MM.1S (cell line): Measurements from ENCODE around the gene GTPBP4.

Experiments
- DNase-seq: peaks from one replicate; pipeline ENCODE4 v3.0.0-alpha.2; 2015
- H2AFZ ChIP-seq: fragments of 300-600 bp; sonication (generic); 2 replicates; pipeline ENCODE4 v1.6.0; 2016; ENCODE audit warnings: antibody characterized with exemption, low read length
- H3F3A ChIP-seq: fragments of 300-600 bp; sonication (generic); 2 replicates; pipeline ENCODE4 v1.6.1; 2016; ENCODE audit warnings: mild to moderate bottlenecking, antibody characterized with exemption, low read length, moderate library complexity, mixed read lengths; ENCODE audit not compliant: insufficient read depth
- H3K27ac ChIP-seq: fragments of 300-600 bp; sonication (generic); 2 replicates; pipeline ENCODE4 v1.5.1; 2016; ENCODE audit warnings: mild to moderate bottlenecking, low read length
- H3K27me3 ChIP-seq: fragments of 300-600 bp; sonication (generic); replicated peaks from 2 replicates; pipeline ENCODE4 v1.6.0; 2016; ENCODE audit warnings: low read length; ENCODE audit not compliant: insufficient read depth
- H3K36me3 ChIP-seq: fragments of 300-600 bp; sonication (generic); replicated peaks from 2 replicates; pipeline ENCODE4 v1.6.1; 2016; ENCODE audit warnings: mild to moderate bottlenecking, low read length, mixed read lengths; ENCODE audit not compliant: insufficient read depth
- H3K4me1 ChIP-seq: fragments of 300-600 bp; sonication (generic); 2 replicates; pipeline ENCODE4 v1.6.1; 2016; ENCODE audit warnings: low read length, mixed read lengths
- H3K4me2 ChIP-seq: fragments of 300-600 bp; sonication (generic); 2 replicates; pipeline ENCODE4 v1.6.0; 2016; ENCODE audit warnings: low read depth, low read length
- H3K4me3 ChIP-seq: fragments of 300-600 bp; sonication (generic); 2 replicates; pipeline ENCODE4 v1.5.1; 2016; ENCODE audit warnings: low read length, mixed read lengths
- H3K79me2 ChIP-seq: fragments of 300-600 bp; sonication (generic); 2 replicates; pipeline ENCODE4 v1.6.1; 2016; ENCODE audit warnings: mixed run types, low read length, mixed read lengths
- H3K9ac ChIP-seq: fragments of 300-600 bp; sonication (generic); 2 replicates; pipeline ENCODE4 v1.6.1; 2016; ENCODE audit warnings: low read length, mixed read lengths
- H3K9me2 ChIP-seq: fragments of 300-600 bp; sonication (generic); replicated peaks from 2 replicates; pipeline ENCODE4 v1.6.1; 2016; ENCODE audit warnings: mild to moderate bottlenecking, low read length, mixed read lengths; ENCODE audit not compliant: insufficient read depth
- H3K9me3 ChIP-seq: fragments of 300-600 bp; sonication (generic); replicated peaks from 2 replicates; pipeline ENCODE4 v1.6.1; 2016; ENCODE audit warnings: mild to moderate bottlenecking, low read length, mixed read lengths; ENCODE audit not compliant: insufficient read depth
- H4K20me1 ChIP-seq: fragments of 300-600 bp; sonication (generic); 2 replicates; pipeline ENCODE4 v1.6.1; 2016; ENCODE audit warnings: mild to moderate bottlenecking, low read length, moderate library complexity, mixed read lengths; ENCODE audit not compliant: insufficient read depth
- CTCF ChIP-seq: fragments of 300-600 bp; sonication (generic); IDR thresholded peaks from 2 replicates; pipeline ENCODE4 v1.5.1; 2016; ENCODE audit warnings: antibody characterized with exemption, low read length, mixed read lengths
- EZH2 ChIP-seq: fragments of 300-600 bp; sonication (generic); optimal IDR thresholded peaks from 2 replicates; pipeline ENCODE3; 2017; ENCODE audit warnings: low read depth, mild to moderate bottlenecking, antibody characterized with exemption, low read length, mixed read lengths
- EZH2phosphoT487 ChIP-seq: fragments of 300-600 bp; sonication (generic); IDR thresholded peaks from 2 replicates; pipeline ENCODE4 v1.6.1; 2018; ENCODE audit warnings: antibody characterized with exemption, low read length

The GTPBP4 gene

GRCh38 chr10:968546-969199 is 19.6 kb upstream of the GTPBP4 start:
- Histone ChIP-seq H3K27me3 (no peaks in the 10 kb centered on the region), H3K4me3 (no peak overlapping the region), H3K79me2 (no peaks in the 10 kb centered on the region), H4K20me1 (no peaks in the 10 kb centered on the region), H3K4me2 (no peak overlapping the region), H3K27ac (no peak overlapping the region), H3K9me2 (no peaks in the 10 kb centered on the region), H3K9me3 (no peaks in the 10 kb centered on the region), H3F3A (no peaks in the 10 kb centered on the region), H2AFZ (no peak overlapping the region), H3K36me3 (no peaks in the 10 kb centered on the region), H3K4me1 (no peaks in the 10 kb centered on the region), H3K9ac (no peak overlapping the region)
- no peak for DNase-seq
- TF ChIP-seq CTCF (no peak), EZH2 (no peak), EZH2phosphoT487 (no peak)

- H3K9ac ChIP-seq, result no peak overlapping the region
- H3K9me2 ChIP-seq, result no peaks in the 10 kb centered on the region
- H4K20me1 ChIP-seq, result no peaks in the 10 kb centered on the region
- H3K27me3 ChIP-seq, result no peaks in the 10 kb centered on the region
- H3K79me2 ChIP-seq, result no peaks in the 10 kb centered on the region
- no peak overlapping the region for H2AFZ ChIP-seq
- no peak overlapping the region for H3K4me2 ChIP-seq
- no peaks in the 10 kb centered on the region for H3F3A ChIP-seq
- TF ChIP-seq EZH2 (no peak), CTCF (no peak), EZH2phosphoT487 (no peak)
- no peaks in the 10 kb centered on the region for H3K9me3 ChIP-seq
- H3K27ac ChIP-seq, result no peak overlapping the region
- H3K4me3 ChIP-seq, result no peak overlapping the region
- no peak for DNase-seq
- H3K4me1 ChIP-seq, result no peaks in the 10 kb centered on the region
- H3K36me3 ChIP-seq, result no peaks in the 10 kb centered on the region
Measured at GRCh38 chr10:969473-970150, 18.6 kb upstream of the GTPBP4 start.

GRCh38 chr10:970311-971149 is 17.7 kb upstream of the GTPBP4 start:
- no peak for DNase-seq
- H3K27me3 ChIP-seq, result no peaks in the 10 kb centered on the region
- no peak overlapping the region for H3K27ac ChIP-seq
- no peak overlapping the region for H3K4me3 ChIP-seq
- no peaks in the 10 kb centered on the region for H3K4me1 ChIP-seq
- H2AFZ ChIP-seq, result no peak overlapping the region
- H4K20me1 ChIP-seq, result no peaks in the 10 kb centered on the region
- H3F3A ChIP-seq, result no peaks in the 10 kb centered on the region
- no peak overlapping the region for H3K9ac ChIP-seq
- H3K79me2 ChIP-seq, result no peaks in the 10 kb centered on the region
- no peaks in the 10 kb centered on the region for H3K9me3 ChIP-seq
- H3K4me2 ChIP-seq, result no peak overlapping the region
- H3K36me3 ChIP-seq, result no peaks in the 10 kb centered on the region
- no peak for TF ChIP-seq CTCF
- no peak for TF ChIP-seq EZH2phosphoT487
- TF ChIP-seq EZH2, result no peak
- no peaks in the 10 kb centered on the region for H3K9me2 ChIP-seq
